Mucosa of descending colon (tissue), 3 donors: ENCODE measurements around the gene MEGF6. TPM values are rescaled to one million over a fixed set of nuclear protein-coding genes. Genes with fewer than 3 reads are reported as not detected.
"Not testable (repeated sequence)": the region's sequence is repeated elsewhere in the genome, so short reads cannot be mapped to it uniquely, and the experiment has no call there.

Experiments used
- ATAC-seq: fragments of 200-7000 bp; cut with Tn5 transposase; one replicate; pipeline ENCODE4 v1.9.1; 2020; ENCODE audit warnings: mild to moderate bottlenecking, moderate library complexity
- DNase-seq, 3 donors: peaks; one replicate each; pipeline ENCODE4 v3.0.0-alpha.2; 2020
- H3K36me3 ChIP-seq: fragments of 200-600 bp; one replicate; pipeline ENCODE4 v1.8.0; 2021; ENCODE audit warnings: low read depth, mild to moderate bottlenecking
- H3K4me1 ChIP-seq: fragments of 200-600 bp; one replicate; pipeline ENCODE4 v1.8.0; 2021; ENCODE audit warnings: low read depth, mild to moderate bottlenecking
- H3K4me3 ChIP-seq: fragments of 200-600 bp; one replicate; pipeline ENCODE4 v1.8.0; 2021; ENCODE audit warnings: mild to moderate bottlenecking
- H3K9me3 ChIP-seq: fragments of 200-600 bp; one replicate; pipeline ENCODE4 v1.8.0; 2021; ENCODE audit warnings: mild to moderate bottlenecking
- intact Hi-C, 2 donors: fragments of 100-400 bp; cut with DNase I in 1 of 2; cut with micrococcal nuclease in 1 of 2; formaldehyde crosslinking; loops; one replicate each; pipeline versions ENCODE4 v1.11.0 to v1.11.1; 2022; cut with DNase I, micrococcal nuclease
- total RNA-seq, 3 donors: library from RNA; stranded (reverse); fragmentation: NEBNext Ultra II Directional in 2 of 3; extraction: Animal tissue kit (Norgen Biotek cat#: 25700) in 2 of 3; gene quantifications; one replicate each; pipeline versions ENCODE4 v1.2.1 to v1.2.4, GENCODE V29; 2021 to 2023
- TF ChIP-seq, protein P1 (sequence below): fragments of 200-600 bp; IDR thresholded peaks from one replicate; pipeline ENCODE4 v1.8.0; 2022; ENCODE audit warnings: antibody characterized with exemption, mild to moderate bottlenecking
- donor health status: DM: no; HTN: no; CAD: no; lungs with moderate emphysema.
- donor health status: DM: no; HTN: no; CAD: no.
- donor health status: DM: no; HTN: yes; CAD: no.

MEGF6 gene
- total RNA-seq, 3 donors from 2014 or later, result 6.2 to 12.2 (median 8.5) TPM

DNA sequence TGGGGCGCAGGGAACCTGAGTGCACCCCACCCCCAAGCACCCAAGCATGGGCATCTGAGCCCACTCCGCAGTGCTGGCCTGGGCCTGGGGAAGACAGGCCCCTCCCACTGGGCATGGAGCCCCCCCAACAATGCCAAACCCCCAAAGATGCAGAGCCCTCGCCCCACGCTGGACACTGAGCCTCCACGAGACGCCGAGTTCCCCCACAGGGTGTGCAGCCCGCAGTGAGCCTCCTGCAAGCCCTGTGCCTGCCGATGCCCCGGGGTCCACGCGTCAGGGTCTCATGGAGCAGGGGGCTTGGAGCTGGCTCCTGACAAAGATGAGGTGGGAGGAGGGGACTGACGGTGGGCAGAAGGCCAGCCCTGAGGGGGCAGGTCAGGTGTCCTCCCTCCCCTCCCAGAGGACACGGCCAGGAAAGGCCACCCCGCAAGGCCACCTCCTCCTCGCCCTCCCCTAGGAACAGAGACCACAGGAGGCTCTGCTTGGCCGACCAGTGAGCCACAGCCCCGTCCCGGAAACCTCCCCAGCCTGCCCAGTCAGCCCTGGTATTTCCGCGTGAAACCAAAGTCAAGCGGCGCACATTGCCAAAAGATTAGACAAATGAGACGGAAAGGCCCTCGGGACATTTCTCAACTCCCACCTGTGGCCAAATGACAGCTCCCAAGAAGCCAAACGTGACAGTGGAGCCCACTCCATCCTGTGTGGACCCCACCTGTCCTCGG, 33.4 kb downstream of the MEGF6 start:
- TF ChIP-seq, protein P1, sequence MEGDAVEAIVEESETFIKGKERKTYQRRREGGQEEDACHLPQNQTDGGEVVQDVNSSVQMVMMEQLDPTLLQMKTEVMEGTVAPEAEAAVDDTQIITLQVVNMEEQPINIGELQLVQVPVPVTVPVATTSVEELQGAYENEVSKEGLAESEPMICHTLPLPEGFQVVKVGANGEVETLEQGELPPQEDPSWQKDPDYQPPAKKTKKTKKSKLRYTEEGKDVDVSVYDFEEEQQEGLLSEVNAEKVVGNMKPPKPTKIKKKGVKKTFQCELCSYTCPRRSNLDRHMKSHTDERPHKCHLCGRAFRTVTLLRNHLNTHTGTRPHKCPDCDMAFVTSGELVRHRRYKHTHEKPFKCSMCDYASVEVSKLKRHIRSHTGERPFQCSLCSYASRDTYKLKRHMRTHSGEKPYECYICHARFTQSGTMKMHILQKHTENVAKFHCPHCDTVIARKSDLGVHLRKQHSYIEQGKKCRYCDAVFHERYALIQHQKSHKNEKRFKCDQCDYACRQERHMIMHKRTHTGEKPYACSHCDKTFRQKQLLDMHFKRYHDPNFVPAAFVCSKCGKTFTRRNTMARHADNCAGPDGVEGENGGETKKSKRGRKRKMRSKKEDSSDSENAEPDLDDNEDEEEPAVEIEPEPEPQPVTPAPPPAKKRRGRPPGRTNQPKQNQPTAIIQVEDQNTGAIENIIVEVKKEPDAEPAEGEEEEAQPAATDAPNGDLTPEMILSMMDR, result no peak
- H3K4me3 ChIP-seq, result no peak overlapping the region
- DNase-seq (no peak), ATAC-seq (no peak)
- H3K9me3 ChIP-seq, result no peaks in the 10 kb centered on the region
- H3K4me1 ChIP-seq, result no peaks in the 10 kb centered on the region
- H3K36me3 ChIP-seq, result no peaks in the 10 kb centered on the region
- intact Hi-C loops, result no loop called here

DNA sequence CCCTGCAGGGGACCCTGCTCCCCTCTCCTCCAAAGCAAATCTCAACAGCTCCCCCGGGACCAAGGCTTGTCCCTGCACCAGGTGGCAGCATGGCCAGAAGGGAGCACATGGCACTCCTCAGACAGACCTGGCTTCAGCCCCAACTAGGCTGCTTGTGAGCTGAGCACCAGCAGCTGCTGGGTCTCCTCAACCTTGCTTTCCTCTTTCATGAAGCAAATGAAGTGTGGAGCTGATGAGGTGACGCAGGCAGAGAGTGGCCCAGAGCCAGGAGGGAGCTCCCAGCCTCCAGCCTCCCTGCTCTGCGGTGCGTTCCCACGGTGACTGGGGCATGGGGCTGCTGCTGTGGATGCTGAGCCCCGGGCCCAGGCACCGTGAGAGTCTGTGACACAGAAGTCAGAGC, 34.0 kb downstream of the MEGF6 start:
- H3K4me3 ChIP-seq, result no peak overlapping the region
- TF ChIP-seq, protein P1, result no peak
- no peaks in the 10 kb centered on the region for H3K4me1 ChIP-seq
- H3K36me3 ChIP-seq, result no peaks in the 10 kb centered on the region
- intact Hi-C loops, result no loop called here
- no peaks in the 10 kb centered on the region for H3K9me3 ChIP-seq
- DNase-seq (no peak), ATAC-seq (no peak)

- Histone ChIP-seq H3K9me3 (no peaks in the 10 kb centered on the region), H3K4me3 (no peak overlapping the region), H3K36me3 (no peaks in the 10 kb centered on the region), H3K4me1 (no peaks in the 10 kb centered on the region)
- ATAC-seq, result no peak
- DNase-seq, result no peak
- intact Hi-C loops, result no loop called here
- TF ChIP-seq, protein P1, result no peak
These were observed 35.3 kb downstream of the MEGF6 start for GRCh38 chr1:3575993-3576392.

GRCh38 chr1:3575515-3575914, 35.8 kb downstream of the MEGF6 start:
- H3K36me3 ChIP-seq, H3K4me1 ChIP-seq, ATAC-seq, intact Hi-C loops, H3K4me3 ChIP-seq, H3K9me3 ChIP-seq, DNase-seq: not testable (repeated sequence)

- Histone ChIP-seq H3K4me3 (no peak overlapping the region), H3K9me3 (no peaks in the 10 kb centered on the region), H3K36me3 (no peaks in the 10 kb centered on the region), H3K4me1 (no peaks in the 10 kb centered on the region)
- ATAC-seq, result no peak
- TF ChIP-seq, protein P1, result no peak
- DNase-seq, result no peak
- intact Hi-C loops, result no loop called here
These were observed 37.8 kb downstream of the MEGF6 start for GRCh38 chr1:3573500-3573899.

DNA sequence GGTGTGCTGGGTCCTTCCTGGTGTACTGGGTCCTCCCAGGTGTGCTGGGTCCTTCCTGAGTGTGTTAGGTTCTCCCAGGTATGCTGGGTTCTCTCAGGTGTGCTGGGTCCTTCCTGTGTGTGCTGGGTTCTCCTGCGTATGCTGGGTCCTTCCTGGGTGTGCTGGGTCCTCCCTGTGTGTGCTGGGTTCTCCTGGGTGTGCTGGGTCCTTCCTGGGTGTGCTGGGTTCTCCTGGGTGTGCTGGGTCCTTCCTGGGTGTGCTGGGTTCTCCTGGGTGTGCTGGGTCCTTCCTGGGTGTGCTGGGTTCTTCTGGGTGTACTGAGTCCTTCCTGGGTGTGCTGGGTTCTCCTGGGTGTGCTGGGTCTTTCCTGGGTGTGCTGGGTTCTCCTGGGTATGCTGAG, 38.7 kb downstream of the MEGF6 start:
- intact Hi-C loops, DNase-seq, H3K9me3 ChIP-seq, H3K4me1 ChIP-seq, H3K36me3 ChIP-seq, ATAC-seq, H3K4me3 ChIP-seq: not testable (repeated sequence)

DNA sequence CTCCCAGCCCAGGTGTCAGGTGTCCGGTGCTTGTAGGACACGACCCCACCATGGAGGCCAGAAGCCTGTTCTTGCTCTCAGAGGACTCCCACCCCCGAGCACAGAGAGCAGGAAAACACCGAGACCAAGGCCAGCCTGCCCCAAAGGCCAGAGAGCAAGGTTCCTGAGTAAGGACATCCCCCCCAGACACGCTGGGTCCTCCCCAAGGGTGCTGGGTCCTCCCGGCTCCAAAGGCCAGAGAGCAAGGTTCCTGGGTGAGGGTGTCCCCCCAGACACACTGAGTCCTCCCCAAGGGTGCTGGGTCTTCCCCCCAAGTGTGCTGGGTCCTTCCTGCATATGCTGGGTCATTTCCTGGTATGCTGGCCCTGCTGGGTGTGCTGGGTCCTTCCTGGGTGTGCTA, 40.0 kb downstream of the MEGF6 start:
- TF ChIP-seq, protein P1, result no peak
- Histone ChIP-seq H3K36me3 (no peaks in the 10 kb centered on the region), H3K9me3 (no peaks in the 10 kb centered on the region), H3K4me3 (no peak overlapping the region), H3K4me1 (no peaks in the 10 kb centered on the region)
- ATAC-seq (no peak), DNase-seq (no peak)
- intact Hi-C loops, result no loop called here
